NCI-H2029 treated with DMSO at 0.1 percent for 48 hours (cell line): ENCODE results near the gene PCNX2.

Source experiments
- DNase-seq: peaks from one replicate; lab custom pipeline; 2025; lab: John Stamatoyannopoulos, UW

PCNX2 gene

DNA sequence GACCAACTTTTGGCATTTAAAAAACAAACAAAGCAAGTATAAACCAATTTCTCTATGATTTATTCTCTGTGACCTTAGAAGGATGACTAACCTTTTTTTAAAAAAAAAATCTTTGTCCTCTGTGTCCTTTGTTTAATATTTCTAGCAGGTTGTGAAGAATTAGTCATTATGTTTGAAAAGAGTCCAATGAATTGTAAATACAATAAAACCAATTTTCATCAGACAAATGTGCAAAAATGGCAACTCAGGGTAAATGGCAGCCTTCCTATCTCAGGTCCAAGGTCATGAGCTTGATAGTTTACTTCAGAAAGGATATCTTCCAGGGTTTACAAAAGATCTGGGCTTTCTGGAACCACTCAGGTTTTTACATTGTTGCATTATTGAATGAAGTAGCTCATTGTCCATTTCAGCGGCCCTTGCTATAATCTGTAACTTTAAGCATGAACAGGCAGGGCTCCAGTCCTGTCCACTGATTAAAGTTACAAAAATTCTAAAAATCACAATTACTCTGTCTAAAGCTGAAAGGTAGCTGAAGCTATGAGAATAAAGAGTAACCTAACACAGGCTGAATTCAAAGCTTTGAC, 20.3 kb upstream of the PCNX2 start:
- no peak for DNase-seq

DNA sequence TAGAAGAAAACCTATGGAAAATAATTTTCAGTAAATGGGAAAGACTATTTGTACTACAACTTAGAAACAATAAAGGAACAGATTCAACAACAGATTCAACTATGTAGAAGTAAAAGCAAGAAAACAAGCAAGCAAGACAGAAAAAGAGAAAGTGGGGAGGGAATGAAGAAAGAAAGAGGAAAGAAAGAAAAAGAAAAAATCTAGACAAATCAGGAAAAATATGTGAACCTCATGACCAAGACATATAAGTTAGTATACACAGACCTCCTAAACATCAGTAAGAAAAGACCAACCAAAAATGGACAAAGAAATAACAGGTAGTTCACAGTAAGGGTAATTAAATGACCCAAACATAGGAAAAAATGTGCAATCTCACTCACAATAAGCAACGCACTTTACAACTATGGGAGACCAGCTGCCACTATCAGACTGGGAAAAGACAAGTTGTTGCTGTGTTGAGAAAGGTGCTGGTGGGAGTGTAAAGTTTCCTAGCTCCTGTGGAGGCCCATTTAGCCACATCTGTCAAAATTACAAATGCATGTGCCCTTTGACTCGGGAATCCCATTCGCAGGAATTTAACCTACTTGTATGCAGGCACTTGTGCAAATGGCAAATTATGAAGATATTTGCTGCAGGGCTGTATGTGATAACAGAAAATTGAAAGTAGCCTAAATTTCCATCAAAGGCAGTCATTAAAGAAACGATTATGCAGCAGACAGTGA, 18.1 kb upstream of the PCNX2 start:
- DNase-seq: no peak

DNA sequence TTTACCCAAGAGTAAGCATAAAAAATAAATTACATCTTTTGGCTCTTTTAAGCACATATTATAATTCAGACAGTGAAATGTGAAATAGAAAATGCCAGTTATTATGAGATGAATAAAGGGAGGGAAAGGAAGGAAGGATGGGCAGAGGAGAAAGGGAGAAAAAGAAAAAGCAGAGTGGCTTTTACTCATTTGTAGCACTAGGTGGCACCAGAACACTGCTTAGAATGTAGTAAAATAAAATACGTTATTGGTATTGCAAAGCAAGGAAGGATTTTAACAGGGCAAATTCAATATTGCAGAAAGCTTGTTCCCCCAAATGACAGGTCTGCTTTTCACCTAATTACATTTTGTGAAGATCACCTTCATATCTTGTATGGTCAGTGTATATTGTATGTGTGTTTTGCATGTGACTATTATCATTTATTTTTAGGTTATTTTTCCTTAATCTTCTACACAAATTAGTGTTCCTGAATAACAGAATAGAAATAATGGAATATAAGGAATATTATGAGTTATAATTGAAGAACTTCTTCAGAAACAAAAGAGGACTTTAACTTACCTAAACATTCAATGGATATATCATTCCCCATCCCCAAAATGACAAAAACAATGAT, 9.1 kb upstream of the PCNX2 start:
- DNase-seq: no peak

DNA sequence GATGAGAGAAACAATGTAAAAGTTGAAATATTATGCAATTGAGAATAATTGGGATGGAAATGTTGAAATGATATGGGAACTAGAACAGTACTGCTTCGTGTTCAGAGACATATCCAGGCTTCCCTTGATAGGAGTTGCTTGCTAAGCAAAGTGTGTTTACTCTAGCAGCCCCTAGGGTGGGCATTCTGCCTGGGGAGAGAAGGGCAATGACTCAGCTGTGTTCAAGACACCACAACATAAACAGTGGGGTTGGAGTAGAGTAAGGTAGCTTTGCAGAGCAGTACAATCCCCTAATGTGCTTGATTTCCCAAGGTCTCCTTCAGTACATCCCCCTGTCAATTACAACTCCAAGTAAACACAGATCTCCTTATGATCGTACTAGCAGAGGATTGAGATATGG, 4.8 kb upstream of the PCNX2 start:
- no peak for DNase-seq

DNA sequence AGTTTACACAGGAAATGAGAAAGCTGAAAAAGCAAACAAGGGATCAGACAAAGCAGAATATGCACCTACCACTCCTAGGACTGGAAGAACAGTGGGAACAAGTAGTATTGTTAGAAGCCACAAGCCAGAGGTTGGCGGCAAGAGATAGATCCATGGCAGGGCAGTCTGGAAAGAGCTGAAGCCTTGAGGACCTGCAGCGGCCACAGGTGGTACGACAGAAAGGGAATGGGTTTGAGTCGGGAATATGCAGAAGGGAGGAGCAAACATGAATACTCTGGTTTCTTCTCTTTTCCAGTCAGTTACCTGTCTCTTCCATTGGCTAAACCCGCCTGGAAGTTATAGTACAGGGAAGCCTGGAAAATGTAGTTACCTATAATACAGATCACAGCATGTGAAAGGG, 3.9 kb upstream of the PCNX2 start:
- no peak for DNase-seq

DNA sequence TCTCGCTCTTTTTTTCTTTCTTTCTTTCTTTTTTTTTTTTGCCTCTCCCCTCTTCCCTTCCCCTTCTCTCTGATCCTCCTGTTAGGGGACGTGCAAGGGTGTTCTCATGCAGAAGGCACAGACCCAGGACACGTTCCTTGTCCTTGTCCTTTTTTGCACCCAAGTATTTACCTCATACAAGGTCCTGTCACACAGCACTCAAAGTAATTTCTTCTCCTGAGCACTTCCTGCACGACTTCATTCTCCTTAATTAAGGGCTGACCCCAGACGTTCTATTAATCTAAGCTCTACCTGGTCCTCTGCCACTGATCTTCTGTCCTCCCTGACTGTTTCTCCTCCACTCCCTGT, 424 bp upstream of the PCNX2 start:
- no peak for DNase-seq

DNA sequence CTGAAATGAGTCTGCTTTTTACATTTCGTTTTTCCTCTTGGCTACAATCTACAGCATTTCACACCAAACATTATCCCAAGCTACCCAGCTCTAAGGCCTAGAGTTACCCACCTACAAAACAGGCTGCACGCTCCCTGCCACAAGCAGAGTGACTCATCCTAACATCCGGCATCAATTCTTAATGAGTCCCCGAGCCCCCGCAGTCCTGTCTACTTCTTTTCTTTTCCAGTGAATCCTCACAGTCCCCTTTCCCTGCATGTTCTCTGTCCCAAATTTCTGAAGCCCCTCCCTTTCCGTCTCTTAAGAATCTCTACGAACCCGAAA, 650 bp downstream of the PCNX2 start:
- no peak for DNase-seq

DNA sequence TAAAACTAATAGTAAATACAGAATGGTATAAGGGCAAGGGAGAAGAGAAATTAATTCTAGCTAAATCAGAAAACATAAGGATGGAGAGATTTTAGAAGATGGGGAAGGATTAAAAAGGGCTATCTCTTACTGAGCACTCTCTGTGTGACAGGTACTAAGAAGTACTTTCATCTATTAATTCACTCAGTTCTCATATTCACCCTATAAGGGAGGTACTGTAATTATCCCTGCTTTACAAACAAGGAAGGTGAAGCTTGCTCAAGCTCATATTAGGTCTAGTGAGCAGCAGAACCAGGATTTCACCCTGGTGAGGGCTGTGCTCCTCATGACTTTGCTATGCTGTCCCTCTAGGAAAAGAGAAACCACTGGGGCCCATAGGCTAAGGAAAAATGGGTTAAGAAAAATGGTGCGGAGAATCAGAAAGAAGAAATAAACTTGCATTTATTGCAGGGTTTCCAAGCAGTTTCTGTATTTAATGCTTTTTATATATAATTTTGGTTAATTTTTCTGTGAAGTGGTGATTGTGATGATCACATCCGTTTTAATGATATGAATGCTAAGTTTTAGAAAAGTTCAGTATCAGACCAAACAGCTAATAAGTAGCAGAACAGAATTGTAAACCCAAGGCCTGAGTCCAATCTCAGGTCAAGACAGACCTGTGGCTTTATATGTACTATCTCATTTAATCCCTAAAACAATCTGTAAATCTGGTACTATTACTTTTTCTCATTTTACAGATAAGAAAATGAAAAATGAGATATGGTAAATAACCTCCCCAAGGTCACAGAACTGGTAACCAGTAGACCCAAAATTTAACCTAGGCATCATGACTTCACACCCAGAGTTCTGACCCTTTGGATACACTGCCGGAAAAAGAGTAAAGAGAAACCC, 1.7 kb downstream of the PCNX2 start:
- no peak for DNase-seq

DNA sequence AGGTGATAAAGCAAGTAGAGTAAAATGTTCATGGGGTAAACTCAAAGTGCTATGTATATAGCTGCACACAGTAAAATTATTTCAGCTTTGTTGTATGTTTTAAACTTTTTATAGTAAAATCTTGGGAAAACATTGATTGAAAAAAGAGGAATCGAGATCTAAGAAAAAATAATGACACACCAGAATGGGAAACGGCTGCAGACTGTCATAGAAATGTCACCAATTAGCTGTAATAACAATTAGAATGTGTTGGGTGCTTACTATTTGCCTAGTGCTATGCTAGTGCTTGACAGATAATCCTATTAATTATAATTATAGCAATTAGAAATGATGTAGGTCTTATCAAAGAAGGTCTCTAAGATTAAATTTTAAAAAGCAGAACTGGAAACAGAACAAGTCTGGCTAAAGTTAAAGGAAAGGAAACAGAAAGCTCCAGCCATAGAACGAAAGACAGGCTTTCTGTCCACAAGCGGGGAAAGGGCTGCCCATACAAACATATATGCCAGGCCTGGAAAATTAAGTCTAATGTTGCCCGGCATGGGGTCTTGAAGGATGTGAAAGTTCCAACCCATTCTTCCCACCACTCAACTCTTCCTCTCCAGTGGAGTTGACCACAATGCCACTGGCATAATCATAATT, 5.0 kb downstream of the PCNX2 start:
- no peak for DNase-seq

DNA sequence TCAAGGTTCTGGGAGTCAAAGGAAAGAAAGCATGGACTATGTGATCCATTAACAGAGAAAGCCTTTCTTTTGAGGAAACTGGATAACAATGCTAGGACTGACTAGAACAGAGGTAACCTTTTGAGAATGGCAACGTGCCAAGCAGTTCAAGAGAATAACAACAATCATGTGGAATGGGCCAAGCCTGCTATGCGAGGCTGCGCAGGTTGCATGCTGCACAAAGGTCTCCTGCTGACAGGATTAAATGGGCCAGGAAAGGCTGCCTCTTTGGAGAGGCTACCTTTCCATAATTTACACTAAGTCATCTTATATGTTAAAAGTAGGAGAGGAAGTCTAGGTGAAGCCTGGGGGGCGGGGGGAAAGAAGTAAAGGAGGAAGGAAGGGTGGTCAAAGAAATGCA, 5.8 kb downstream of the PCNX2 start:
- DNase-seq: peak; percentile 45

DNA sequence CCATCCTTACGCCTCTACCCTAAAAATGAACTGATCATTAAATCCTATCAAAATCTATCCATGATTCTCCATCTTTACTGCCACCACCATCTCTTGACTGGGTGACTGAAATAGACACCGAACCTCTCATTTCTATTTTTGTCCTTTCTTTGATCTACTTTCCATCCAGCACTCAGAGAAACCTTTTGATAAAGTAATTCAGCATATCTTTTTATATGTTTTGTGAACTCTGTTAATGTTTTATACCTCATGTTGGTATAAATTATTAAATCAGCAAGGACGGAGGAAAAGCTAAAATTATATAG, 13.0 kb downstream of the PCNX2 start:
- no peak for DNase-seq

DNA sequence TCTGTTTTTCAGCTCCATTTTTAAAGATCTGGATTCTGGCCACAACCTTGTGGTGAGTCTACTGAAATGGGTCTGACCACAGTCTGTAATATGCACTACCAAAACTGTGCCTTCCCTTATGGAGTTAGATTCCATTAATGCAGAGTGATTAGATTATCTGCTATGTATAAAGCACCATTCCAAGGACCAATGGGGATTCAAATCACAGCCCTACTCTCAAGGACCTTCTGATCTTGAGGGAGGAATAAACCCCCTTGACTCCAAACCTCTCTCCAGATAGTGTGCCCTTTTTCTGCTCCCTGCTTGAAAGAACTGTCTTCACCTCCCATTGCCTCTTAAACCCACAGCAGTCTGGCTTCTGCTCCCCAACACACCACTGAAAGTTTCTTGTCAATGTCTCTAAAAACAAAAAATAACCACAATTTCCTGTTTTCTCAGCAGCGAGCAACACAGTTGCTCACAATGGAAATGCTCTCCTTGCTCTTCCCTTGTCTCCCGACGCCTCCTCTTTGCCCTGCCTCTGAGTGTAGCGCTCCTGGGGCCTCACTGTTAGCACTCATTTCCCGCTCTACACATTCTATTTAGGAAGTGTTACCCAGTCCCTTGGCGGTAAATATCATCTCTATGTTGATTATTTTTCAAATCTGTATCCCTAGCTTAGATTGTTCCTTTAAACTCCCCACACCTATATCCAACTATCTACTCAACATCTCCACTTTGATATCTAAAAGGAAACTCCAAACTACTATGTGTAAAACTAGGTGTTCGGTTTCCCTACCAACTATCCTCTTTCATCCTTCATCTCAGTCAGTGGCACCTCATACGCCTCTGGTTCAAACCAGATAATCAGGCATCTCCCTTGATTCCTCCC, 13.6 kb downstream of the PCNX2 start:
- DNase-seq: no peak

DNA sequence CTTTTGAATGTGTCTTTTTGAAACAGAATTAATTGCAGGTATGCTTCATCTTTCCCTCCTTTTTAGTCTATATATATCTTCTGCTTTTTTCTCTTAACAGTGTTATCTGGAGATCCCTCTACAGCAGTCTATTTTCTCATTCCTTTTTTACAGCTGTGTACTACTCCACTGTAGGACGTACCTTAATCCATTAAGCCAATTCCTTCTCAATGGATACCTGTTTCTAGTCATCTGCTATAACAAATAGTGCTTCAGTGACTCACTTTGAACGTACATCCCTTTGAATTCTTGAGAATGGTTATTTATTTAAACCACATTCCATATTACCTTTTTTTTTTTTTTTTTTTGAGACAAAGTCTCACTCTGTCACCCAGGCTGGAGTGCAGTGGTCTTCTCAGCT, 15.6 kb downstream of the PCNX2 start:
- DNase-seq: no peak

DNA sequence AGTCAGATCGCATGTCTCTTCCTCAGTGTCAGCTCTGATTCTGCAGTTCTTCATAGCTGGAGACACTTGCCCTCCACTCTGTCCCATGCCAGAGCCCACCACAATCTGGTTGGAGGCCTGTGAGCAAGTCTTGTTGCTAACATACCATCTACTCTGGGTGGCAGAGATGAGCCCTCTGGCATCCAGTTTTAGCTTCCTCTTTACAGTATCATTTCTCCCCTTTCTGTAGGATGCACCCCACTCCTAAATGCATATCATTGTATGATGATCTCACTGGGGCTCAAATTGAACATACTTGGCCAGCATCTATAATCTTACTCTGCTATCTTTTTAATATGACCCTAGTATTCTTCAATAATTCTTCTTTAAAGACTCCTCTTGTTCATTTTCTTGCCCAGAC, 16.9 kb downstream of the PCNX2 start:
- no peak for DNase-seq

DNA sequence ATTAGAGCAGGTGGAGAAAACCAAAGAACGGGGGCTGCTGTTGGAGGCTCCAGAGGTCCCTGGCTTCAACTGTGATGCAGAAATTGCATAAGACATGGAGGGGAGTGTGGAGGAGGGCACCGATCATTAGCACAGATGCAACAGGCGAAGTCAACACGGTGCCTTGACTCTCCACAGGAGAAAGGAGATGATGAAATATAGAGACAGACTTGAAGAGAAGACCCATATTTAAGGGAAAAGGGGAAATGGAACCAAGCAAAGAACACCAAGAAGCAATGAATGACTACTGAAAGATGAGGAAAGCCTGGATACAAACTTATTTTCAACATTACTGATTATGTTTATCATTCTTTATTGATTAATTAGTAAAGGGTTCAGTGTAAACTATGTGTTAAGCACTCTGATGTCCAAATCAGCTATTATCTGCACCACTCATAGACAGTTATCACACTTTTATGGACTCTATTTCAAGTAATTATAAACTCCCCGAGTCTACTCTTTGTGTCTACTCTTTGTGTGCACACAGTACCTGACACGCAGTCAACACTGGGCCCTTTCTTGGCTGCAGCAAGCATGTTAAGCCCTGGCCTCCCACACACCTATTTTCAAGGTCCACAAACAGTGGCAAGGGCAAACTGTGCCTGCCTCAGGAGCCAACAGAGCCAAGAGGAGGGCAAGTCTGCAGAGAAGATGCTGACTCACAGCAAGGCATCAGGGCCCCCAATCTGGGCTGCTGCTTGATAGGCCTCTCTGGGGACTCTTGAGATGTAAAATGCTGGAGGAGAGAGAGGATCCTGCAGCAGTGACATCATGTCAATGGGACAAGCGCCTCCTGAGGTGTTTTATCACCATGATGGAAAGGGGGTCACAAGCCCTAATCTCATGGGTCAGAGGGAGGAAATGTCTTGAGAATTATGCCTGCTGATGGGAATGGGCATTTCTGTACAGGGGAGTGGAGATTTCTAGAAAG, 17.6 kb downstream of the PCNX2 start:
- no peak for DNase-seq

DNA sequence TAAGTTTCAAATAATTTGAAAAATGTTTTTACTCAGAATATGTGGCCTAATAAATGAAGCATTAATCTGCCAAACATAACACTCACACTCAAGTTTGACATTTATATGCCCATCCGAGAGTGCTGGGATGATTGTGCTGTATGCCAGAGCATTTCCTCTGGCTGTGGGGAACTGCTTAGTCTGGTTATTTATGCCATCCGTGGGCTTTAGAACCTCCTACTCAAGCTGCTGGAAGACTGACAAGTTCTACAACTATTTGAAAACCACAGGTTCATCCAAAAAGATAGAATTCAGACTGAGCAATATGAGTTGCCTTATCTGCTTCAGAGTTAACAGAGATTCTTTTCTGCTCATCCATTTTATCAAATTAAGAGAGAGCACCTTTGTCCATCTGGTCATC, 25.9 kb downstream of the PCNX2 start:
- DNase-seq: no peak

DNA sequence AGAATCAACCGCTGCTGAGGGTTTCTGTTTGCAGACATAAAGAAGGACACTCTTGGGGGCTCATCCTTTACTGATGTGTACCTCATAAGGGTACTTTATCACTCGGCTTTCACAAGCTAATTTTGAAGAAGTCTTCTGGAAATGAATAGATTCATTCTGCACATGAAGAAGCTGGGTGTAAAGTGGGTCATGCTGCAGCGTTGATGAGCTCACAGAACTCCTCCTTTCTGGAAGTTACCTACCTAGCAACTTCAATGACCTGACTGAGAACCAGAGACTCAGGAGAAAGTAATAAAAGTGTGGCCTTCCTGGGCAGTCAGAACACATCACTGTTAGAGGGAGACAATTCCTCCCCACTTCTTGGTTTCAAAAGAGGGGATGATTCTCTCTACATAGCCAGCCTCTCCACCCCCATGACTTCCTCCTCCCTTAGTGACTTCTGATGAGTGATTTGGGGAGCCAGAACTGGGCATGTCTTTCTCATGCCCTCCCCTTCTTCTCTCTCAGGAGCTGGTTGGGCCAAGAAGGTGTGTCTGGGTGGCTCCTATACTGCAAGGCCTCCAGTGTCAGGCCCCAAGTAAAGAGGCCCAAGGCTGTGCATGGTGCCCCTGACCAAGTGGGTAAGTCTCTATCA, 27.0 kb downstream of the PCNX2 start:
- no peak for DNase-seq

DNA sequence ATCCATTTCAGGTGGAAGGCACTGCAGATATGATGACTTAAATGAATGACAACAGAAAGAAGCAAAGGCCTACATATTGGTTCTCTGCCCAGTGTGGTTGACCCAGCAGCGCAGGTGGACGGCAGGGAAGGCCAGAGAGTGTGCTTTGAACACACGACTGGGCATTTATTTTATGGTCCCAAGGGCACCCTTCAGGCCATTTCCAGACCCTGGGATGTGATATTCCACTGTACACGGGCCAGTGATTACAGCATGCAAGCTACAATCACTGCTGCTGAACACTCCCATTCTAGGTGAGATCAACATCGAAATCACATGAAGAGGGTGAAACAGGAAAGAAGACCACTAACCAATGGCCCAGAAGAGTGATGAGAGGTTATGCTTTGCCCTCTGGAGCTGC, 33.8 kb downstream of the PCNX2 start:
- DNase-seq: no peak

DNA sequence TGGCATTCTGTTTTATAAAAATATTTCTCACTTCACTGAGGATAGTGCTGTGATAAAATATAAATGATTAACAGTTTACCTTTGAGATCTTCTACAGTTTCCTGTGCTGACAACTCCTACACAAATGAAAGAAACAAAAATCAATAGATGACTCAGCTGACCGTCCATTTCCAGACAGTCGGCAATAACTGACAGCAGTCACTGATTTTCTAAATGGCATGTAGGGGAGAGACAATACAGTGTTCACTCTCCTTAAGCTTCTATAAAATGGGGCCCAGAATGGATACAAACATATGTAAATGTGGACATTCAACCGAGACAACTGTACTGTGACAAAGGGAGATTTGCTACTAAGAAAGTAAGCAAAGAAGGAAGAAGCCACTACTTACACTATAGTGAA, 34.3 kb downstream of the PCNX2 start:
- DNase-seq: no peak

DNA sequence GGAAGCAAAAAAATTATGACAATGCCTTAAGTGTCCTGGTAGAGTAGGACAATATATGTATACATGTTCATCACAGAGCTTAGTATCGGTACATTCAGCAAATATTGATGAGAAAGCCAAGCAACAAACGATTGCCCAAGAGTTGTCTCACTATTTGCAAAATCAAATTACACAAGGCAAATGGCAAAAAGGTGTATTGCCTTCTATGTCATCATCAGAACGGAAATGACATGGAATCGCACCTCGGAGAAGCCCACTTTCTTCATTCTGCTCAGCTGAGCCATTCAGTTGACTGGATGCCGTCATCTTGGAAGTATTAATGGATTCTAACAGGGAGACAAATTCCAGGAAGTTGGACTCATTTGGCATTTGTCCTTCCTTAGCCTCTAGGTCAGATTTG, 37.7 kb downstream of the PCNX2 start:
- no peak for DNase-seq
